HTR-8/SVneo (cell line): ENCODE measurements around the gene OGDHL.

Experiments used
- DNase-seq: peaks from one replicate; pipeline ENCODE4 v3.0.0; 2011; ENCODE audit warnings: low spot score, mixed read lengths; ENCODE audit not compliant: insufficient read length
- FAIRE-seq: peaks from 2 replicates; lab custom pipeline; 2011; peaks lifted over from hg19 to GRCh38; lab: Jason Lieb, UNC

The OGDHL gene

GRCh38 chr10:49698679-49699078 is 63.4 kb downstream of the OGDHL start:
- DNase-seq (no peak), FAIRE-seq (no peak)

- DNase-seq = no peak
- FAIRE-seq = no peak
Observed at GRCh38 chr10:49696311-49696710, 65.8 kb downstream of the OGDHL start.

- DNase-seq (no peak), FAIRE-seq (no peak)
Observed at GRCh38 chr10:49694466-49694865, 67.7 kb downstream of the OGDHL start.

GRCh38 chr10:49691588-49691987 is 70.5 kb downstream of the OGDHL start:
- DNase-seq (no peak), FAIRE-seq (no peak)

GRCh38 chr10:49690698-49691356 is 71.3 kb downstream of the OGDHL start:
- DNase-seq = no peak
- FAIRE-seq = no peak

GRCh38 chr10:49689882-49690510 is 72.1 kb downstream of the OGDHL start:
- DNase-seq (no peak), FAIRE-seq (no peak)

- FAIRE-seq (no peak), DNase-seq (no peak)
Observed at GRCh38 chr10:49688920-49689319, 73.2 kb downstream of the OGDHL start.

GRCh38 chr10:49688261-49688846 is 73.8 kb downstream of the OGDHL start:
- no peak for FAIRE-seq
- no peak for DNase-seq

- FAIRE-seq (no peak), DNase-seq (no peak)
Observed at GRCh38 chr10:49686651-49687050, 75.5 kb downstream of the OGDHL start.
